ENCODE measurements around the gene PLCL2. TPM values are rescaled to one million over a fixed set of nuclear protein-coding genes. Genes with fewer than 3 reads are reported as not detected.

PLCL2 gene
- total and polyA plus RNA-seq, 5 donors from 2014 or later = 27.1 to 42.9 (median 33.5) TPM

DNA sequence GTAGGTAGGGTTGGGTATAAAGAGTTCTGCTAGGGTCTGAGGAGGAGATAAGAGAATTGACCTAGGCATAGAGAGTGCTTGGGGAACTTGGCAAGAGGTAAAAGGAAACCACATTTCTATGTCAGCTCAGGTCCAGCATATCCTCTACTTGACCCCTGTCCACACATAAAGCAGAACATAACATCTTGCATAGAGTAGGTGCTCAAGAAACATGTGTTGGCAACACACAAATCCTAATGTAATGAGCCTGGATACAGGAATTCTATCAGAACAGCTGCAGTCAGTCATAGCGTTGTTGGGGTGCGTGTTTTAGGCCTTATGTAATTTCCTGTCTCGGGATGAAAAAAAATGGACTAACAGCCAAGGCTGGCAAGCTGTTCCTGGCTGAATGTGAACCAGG lies 35.0 kb upstream of the PLCL2 start:
- H3K9me3 ChIP-seq (ENCODE audit: control insufficient read depth in 2 of 2, low read length in 2 of 2) = no peaks in the 10 kb centered on the region
- Mint-ChIP-seq H3K36me3 (no peaks in the 10 kb centered on the region), H3K27ac (peak overlapping the region in 2 of 3 donors; percentile 75 to 78), H3K4me1 (peaks cover 12 to 34% (median 29%) of the 10 kb centered on the region in 4 donors), H3K4me3 (peak overlapping the region; percentile 58 to 76 (median 74)), H3K27me3 (peaks cover 9% of the 10 kb centered on the region), H3K9me3 (no peaks in the 10 kb centered on the region)
- DNase-seq (no peak), ATAC-seq (ENCODE audit: low read depth in 2 of 2) (peak in 1 of 2 donors; percentile 25)
- H3K4me1 ChIP-seq (ENCODE audit: control insufficient read depth, insufficient read depth, low read length, poor library complexity, severe bottlenecking) = peaks cover 21% of the 10 kb centered on the region
- peak overlapping the region; percentile 35 for H3K27ac ChIP-seq (ENCODE audit: insufficient read depth, low read length, poor library complexity, severe bottlenecking)
- H3K27me3 ChIP-seq (ENCODE audit: control insufficient read depth, insufficient read depth, low read length) = peaks cover 3% of the 10 kb centered on the region
- peak overlapping the region; percentile 79 for H3K4me3 ChIP-seq (ENCODE audit: low read depth, low read length)
- no peaks in the 10 kb centered on the region for H3K36me3 ChIP-seq (ENCODE audit: control insufficient read depth, insufficient read depth, low read length)

- no peak for DNase-seq
- Mint-ChIP-seq H3K9me3 (no peaks in the 10 kb centered on the region), H3K4me3 (no peak overlapping the region), H3K27ac (no peak overlapping the region), H3K27me3 (peaks cover 34% of the 10 kb centered on the region), H3K36me3 (no peaks in the 10 kb centered on the region), H3K4me1 (peaks cover 0 to 4% (median 0%) of the 10 kb centered on the region in 4 donors)
- Histone ChIP-seq H3K27ac (ENCODE audit: insufficient read depth, low read length, poor library complexity, severe bottlenecking) (no peak overlapping the region), H3K4me1 (ENCODE audit: control insufficient read depth, insufficient read depth, low read length, poor library complexity, severe bottlenecking) (no peaks in the 10 kb centered on the region), H3K27me3 (ENCODE audit: control insufficient read depth, insufficient read depth, low read length) (peaks cover 7% of the 10 kb centered on the region), H3K4me3 (ENCODE audit: low read depth, low read length) (no peak overlapping the region), H3K9me3 (ENCODE audit: control insufficient read depth in 2 of 2, low read length in 2 of 2) (no peaks in the 10 kb centered on the region), H3K36me3 (ENCODE audit: control insufficient read depth, insufficient read depth, low read length) (no peaks in the 10 kb centered on the region)
- no peak for ATAC-seq (ENCODE audit: low read depth in 2 of 2)
These were observed 29.3 kb upstream of the PLCL2 start for GRCh38 chr3:16855497-16855896.

DNA sequence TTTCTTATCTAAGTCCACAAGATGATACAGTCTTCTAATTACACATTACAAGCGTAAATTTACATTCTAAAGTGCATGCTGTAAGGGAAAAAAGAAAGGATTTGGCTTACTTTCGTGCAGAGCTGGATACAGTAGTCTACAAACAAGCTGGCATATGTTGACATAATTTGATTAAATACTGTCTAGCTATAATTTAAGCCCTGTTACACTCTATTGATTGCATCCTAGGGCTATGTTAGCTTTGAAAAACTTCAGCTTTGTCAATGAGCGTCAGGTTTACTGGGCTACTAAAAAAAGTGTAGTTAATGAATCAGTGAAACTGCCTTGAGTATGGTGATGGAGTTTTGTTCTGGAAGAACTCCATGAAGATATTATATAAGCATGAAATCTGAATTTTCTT lies 24.5 kb upstream of the PLCL2 start:
- Histone ChIP-seq H3K4me1 (ENCODE audit: control insufficient read depth, insufficient read depth, low read length, poor library complexity, severe bottlenecking) (no peaks in the 10 kb centered on the region), H3K36me3 (ENCODE audit: control insufficient read depth, insufficient read depth, low read length) (no peaks in the 10 kb centered on the region), H3K27me3 (ENCODE audit: control insufficient read depth, insufficient read depth, low read length) (peaks cover 2% of the 10 kb centered on the region), H3K9me3 (ENCODE audit: control insufficient read depth in 2 of 2, low read length in 2 of 2) (no peaks in the 10 kb centered on the region), H3K27ac (ENCODE audit: insufficient read depth, low read length, poor library complexity, severe bottlenecking) (no peak overlapping the region), H3K4me3 (ENCODE audit: low read depth, low read length) (no peak overlapping the region)
- peaks cover 54% of the 10 kb centered on the region for H3K27me3 Mint-ChIP-seq
- no peaks in the 10 kb centered on the region for H3K36me3 Mint-ChIP-seq
- ATAC-seq (ENCODE audit: low read depth in 2 of 2) (no peak), DNase-seq (no peak)
- H3K4me1 Mint-ChIP-seq = peaks cover 0 to 4% (median 0%) of the 10 kb centered on the region in 4 donors
- no peak overlapping the region for H3K4me3 Mint-ChIP-seq
- H3K27ac Mint-ChIP-seq = no peak overlapping the region
- no peaks in the 10 kb centered on the region for H3K9me3 Mint-ChIP-seq

DNA sequence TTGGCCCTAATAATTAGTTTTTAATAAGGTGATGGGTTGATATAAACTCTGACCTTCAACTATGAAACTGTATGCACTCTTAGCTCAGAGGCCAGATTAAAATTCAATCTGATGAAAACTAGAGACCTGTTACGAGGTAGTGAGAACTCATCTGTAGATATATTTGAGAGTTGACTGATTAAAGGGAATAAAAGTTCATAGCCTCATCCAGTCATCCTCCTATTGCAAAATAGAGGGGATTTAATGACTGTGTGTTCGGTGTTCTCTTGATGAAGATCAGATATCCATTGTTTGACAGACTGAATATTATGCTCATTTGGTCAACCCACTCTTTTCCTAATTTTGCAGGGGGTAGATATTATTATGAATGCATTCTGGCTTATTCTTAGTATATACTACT lies 23.3 kb upstream of the PLCL2 start:
- ATAC-seq (ENCODE audit: low read depth in 2 of 2) (no peak), DNase-seq (no peak)
- Mint-ChIP-seq H3K9me3 (no peaks in the 10 kb centered on the region), H3K36me3 (no peaks in the 10 kb centered on the region), H3K4me1 (peaks cover 0 to 4% (median under 1%) of the 10 kb centered on the region in 4 donors), H3K4me3 (no peak overlapping the region), H3K27ac (no peak overlapping the region), H3K27me3 (peaks cover 65% of the 10 kb centered on the region)
- Histone ChIP-seq H3K4me1 (ENCODE audit: control insufficient read depth, insufficient read depth, low read length, poor library complexity, severe bottlenecking) (no peaks in the 10 kb centered on the region), H3K27ac (ENCODE audit: insufficient read depth, low read length, poor library complexity, severe bottlenecking) (no peak overlapping the region), H3K9me3 (ENCODE audit: control insufficient read depth in 2 of 2, low read length in 2 of 2) (no peaks in the 10 kb centered on the region), H3K27me3 (ENCODE audit: control insufficient read depth, insufficient read depth, low read length) (peaks cover 4% of the 10 kb centered on the region), H3K36me3 (ENCODE audit: control insufficient read depth, insufficient read depth, low read length) (no peaks in the 10 kb centered on the region), H3K4me3 (ENCODE audit: low read depth, low read length) (no peak overlapping the region)

DNA sequence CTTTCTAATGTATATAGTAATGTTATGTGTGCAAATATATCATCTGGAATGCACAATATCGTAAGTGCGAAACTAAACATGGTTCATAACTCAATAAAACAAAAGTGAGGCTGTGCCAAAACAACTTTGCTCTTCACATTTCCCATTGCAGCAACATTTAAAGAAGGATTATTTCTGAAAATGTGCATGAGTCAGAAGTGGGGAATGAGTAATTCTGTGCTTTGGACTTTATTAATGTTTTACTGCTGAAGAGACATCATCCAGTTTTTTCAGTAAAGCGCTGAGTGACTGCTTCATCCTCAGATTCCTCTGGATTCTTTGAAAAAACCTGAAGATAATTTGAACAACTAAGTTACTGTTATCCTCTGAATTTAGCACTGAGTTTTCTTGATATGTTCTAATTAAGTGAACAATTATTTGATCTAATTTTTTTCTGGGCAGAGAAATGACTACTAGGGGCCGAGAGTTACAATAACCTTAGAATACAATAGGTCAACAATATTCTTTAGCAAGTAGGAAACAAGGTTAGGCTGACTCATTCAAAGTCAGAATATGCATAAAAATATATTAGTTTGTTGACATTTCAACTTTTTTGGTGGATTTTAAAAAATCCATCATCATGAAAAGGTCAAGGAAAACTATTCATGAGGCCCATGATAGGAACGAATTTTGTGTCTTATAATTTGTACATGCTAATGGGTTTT lies 20.0 kb upstream of the PLCL2 start:
- DNase-seq (no peak), ATAC-seq (ENCODE audit: low read depth in 2 of 2) (no peak)
- no peaks in the 10 kb centered on the region for H3K4me1 ChIP-seq (ENCODE audit: control insufficient read depth, insufficient read depth, low read length, poor library complexity, severe bottlenecking)
- Mint-ChIP-seq H3K27ac (no peak overlapping the region), H3K9me3 (peaks cover 0 to 2% (median 0%) of the 10 kb centered on the region in 7 donors), H3K4me1 (peaks cover 0 to 6% (median 2%) of the 10 kb centered on the region in 4 donors), H3K36me3 (no peaks in the 10 kb centered on the region), H3K27me3 (peaks cover 57% of the 10 kb centered on the region), H3K4me3 (no peak overlapping the region)
- H3K4me3 ChIP-seq (ENCODE audit: low read depth, low read length) = no peak overlapping the region
- no peaks in the 10 kb centered on the region for H3K36me3 ChIP-seq (ENCODE audit: control insufficient read depth, insufficient read depth, low read length)
- H3K9me3 ChIP-seq (ENCODE audit: control insufficient read depth in 2 of 2, low read length in 2 of 2) = no peaks in the 10 kb centered on the region
- H3K27ac ChIP-seq (ENCODE audit: insufficient read depth, low read length, poor library complexity, severe bottlenecking) = no peak overlapping the region
- H3K27me3 ChIP-seq (ENCODE audit: control insufficient read depth, insufficient read depth, low read length) = peaks cover 22% of the 10 kb centered on the region

DNA sequence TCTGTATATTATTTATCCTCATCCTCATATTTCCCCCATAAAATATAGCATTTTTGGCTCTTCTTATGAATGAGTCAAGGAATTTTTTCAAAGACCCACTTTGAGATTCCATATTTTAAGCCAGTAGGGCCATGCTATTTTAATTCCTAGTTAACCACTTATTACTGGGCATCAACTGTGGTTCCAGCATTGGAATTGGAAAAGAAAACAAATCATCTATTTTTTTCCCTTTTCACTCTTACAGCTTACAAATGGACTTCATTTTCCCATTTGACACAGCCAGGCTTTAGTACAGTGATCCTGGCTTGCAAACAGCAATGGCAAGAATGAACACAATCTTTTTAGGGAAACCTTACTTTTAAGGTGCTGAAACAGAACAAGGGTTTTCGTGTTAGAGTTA lies 19.4 kb upstream of the PLCL2 start:
- DNase-seq (no peak), ATAC-seq (ENCODE audit: low read depth in 2 of 2) (no peak)
- Mint-ChIP-seq H3K9me3 (peaks cover 0 to 2% (median 0%) of the 10 kb centered on the region in 7 donors), H3K27ac (no peak overlapping the region), H3K36me3 (no peaks in the 10 kb centered on the region), H3K27me3 (peaks cover 52% of the 10 kb centered on the region), H3K4me3 (no peak overlapping the region), H3K4me1 (peaks cover 0 to 6% (median 2%) of the 10 kb centered on the region in 4 donors)
- Histone ChIP-seq H3K4me3 (ENCODE audit: low read depth, low read length) (no peak overlapping the region), H3K36me3 (ENCODE audit: control insufficient read depth, insufficient read depth, low read length) (no peaks in the 10 kb centered on the region), H3K27me3 (ENCODE audit: control insufficient read depth, insufficient read depth, low read length) (peaks cover 22% of the 10 kb centered on the region), H3K27ac (ENCODE audit: insufficient read depth, low read length, poor library complexity, severe bottlenecking) (no peak overlapping the region), H3K4me1 (ENCODE audit: control insufficient read depth, insufficient read depth, low read length, poor library complexity, severe bottlenecking) (no peaks in the 10 kb centered on the region), H3K9me3 (ENCODE audit: control insufficient read depth in 2 of 2, low read length in 2 of 2) (no peaks in the 10 kb centered on the region)

- Histone ChIP-seq H3K27ac (ENCODE audit: insufficient read depth, low read length, poor library complexity, severe bottlenecking) (no peak overlapping the region), H3K4me1 (ENCODE audit: control insufficient read depth, insufficient read depth, low read length, poor library complexity, severe bottlenecking) (no peaks in the 10 kb centered on the region)
- no peak overlapping the region for H3K27ac Mint-ChIP-seq
These were observed 18.2 kb upstream of the PLCL2 start for GRCh38 chr3:16866571-16866970.

DNA sequence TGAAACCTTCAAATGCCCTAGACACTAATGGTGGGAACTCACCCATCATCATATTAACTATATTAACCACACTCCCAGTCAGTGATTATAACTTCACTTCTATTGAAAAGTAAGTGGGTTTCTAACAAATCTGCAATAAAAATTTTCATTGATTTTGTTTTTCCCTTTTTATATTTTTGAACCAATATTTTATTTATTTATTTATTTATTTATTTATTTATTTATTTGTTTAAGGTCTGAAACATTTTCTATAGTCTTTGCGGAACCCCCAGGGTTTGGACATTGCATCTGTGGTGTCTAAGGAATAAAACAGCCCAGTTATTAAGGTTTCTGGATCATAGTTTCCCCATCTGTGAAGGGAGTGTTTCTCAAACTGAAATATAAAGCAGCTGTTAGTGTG lies 16.2 kb upstream of the PLCL2 start:
- ATAC-seq (ENCODE audit: low read depth in 2 of 2) (no peak), DNase-seq (no peak)
- Mint-ChIP-seq H3K36me3 (no peaks in the 10 kb centered on the region), H3K27ac (no peak overlapping the region), H3K4me3 (no peak overlapping the region), H3K9me3 (peaks cover 0 to 2% (median 0%) of the 10 kb centered on the region in 7 donors), H3K4me1 (peaks cover 0 to 6% (median 2%) of the 10 kb centered on the region in 4 donors), H3K27me3 (peaks cover 49% of the 10 kb centered on the region)
- no peaks in the 10 kb centered on the region for H3K9me3 ChIP-seq (ENCODE audit: control insufficient read depth in 2 of 2, low read length in 2 of 2)
- H3K4me1 ChIP-seq (ENCODE audit: control insufficient read depth, insufficient read depth, low read length, poor library complexity, severe bottlenecking) = no peaks in the 10 kb centered on the region
- H3K36me3 ChIP-seq (ENCODE audit: control insufficient read depth, insufficient read depth, low read length) = no peaks in the 10 kb centered on the region
- peaks cover 37% of the 10 kb centered on the region for H3K27me3 ChIP-seq (ENCODE audit: control insufficient read depth, insufficient read depth, low read length)
- H3K27ac ChIP-seq (ENCODE audit: insufficient read depth, low read length, poor library complexity, severe bottlenecking) = no peak overlapping the region
- H3K4me3 ChIP-seq (ENCODE audit: low read depth, low read length) = no peak overlapping the region

More at GRCh38 chr3:16866571-16866970, 18.2 kb upstream of the PLCL2 start:
- H3K4me3 Mint-ChIP-seq = no peak overlapping the region
- peaks cover 0 to 6% (median 2%) of the 10 kb centered on the region in 4 donors for H3K4me1 Mint-ChIP-seq
- Histone ChIP-seq H3K36me3 (ENCODE audit: control insufficient read depth, insufficient read depth, low read length) (no peaks in the 10 kb centered on the region), H3K27me3 (ENCODE audit: control insufficient read depth, insufficient read depth, low read length) (peaks cover 27% of the 10 kb centered on the region), H3K4me3 (ENCODE audit: low read depth, low read length) (no peak overlapping the region), H3K9me3 (ENCODE audit: control insufficient read depth in 2 of 2, low read length in 2 of 2) (no peaks in the 10 kb centered on the region)
- H3K27me3 Mint-ChIP-seq = peaks cover 45% of the 10 kb centered on the region
- ATAC-seq (ENCODE audit: low read depth in 2 of 2) (no peak), DNase-seq (no peak)
- no peaks in the 10 kb centered on the region for H3K36me3 Mint-ChIP-seq
- peaks cover 0 to 2% (median 0%) of the 10 kb centered on the region in 7 donors for H3K9me3 Mint-ChIP-seq

Data from CD4-positive, CD25-positive, alpha-beta regulatory T cell (primary cell).